RWPE1 (cell line): Measurements from ENCODE around the gene ETV6.

Experiments used
- CTCF ChIA-PET: fragments of 350-600 bp; sonication (Branson Sonifier 250); formaldehyde crosslinking; extraction: SDS; loops from one replicate; lab custom pipeline; 2021; lab: Yijun Ruan, JAX
- POLR2A ChIA-PET: fragments of 400-600 bp; formaldehyde crosslinking; extraction: SDS; loops from one replicate; lab custom pipeline; 2020; ENCODE audit warnings: antibody characterized with exemption; ENCODE audit not compliant: low non-redundant PET; lab: Yijun Ruan, JAX
- DNase-seq: peaks from one replicate; pipeline ENCODE4 v3.0.0; 2012; ENCODE audit warnings: low spot score
- H3K27ac ChIP-seq: fragments of 450-650 bp; 2 replicates; pipeline ENCODE4 v1.5.1; 2017
- TF ChIP-seq, protein P1 (sequence below): fragments of 450-650 bp; conservative IDR thresholded peaks from 2 replicates; pipeline ENCODE4 v1.5.1; 2017; ENCODE audit warnings: low read depth, mild to moderate bottlenecking

Gene ETV6

DNA sequence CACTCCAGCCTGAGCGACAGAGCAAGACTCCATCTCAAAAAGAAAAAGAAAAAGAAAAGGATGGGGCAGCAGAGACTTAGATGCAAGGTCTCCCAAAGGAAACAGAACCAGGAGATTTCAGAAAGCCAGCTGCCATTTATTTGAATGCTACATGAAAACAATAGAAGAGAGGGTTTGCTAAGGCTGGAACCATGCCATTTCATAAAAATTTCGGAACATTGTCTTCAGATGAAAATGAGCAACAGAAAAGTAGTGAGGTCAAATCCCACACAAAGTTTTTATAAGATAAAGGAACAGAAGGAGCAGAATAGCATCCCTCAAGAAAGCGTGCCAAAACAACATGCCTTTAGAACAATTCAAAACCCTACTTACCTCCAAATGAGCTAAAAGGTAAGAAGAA is 175.3 kb downstream of the ETV6 start:
- POLR2A ChIA-PET = no interaction called here
- no peak overlapping the region for H3K27ac ChIP-seq
- TF ChIP-seq, protein P1, sequence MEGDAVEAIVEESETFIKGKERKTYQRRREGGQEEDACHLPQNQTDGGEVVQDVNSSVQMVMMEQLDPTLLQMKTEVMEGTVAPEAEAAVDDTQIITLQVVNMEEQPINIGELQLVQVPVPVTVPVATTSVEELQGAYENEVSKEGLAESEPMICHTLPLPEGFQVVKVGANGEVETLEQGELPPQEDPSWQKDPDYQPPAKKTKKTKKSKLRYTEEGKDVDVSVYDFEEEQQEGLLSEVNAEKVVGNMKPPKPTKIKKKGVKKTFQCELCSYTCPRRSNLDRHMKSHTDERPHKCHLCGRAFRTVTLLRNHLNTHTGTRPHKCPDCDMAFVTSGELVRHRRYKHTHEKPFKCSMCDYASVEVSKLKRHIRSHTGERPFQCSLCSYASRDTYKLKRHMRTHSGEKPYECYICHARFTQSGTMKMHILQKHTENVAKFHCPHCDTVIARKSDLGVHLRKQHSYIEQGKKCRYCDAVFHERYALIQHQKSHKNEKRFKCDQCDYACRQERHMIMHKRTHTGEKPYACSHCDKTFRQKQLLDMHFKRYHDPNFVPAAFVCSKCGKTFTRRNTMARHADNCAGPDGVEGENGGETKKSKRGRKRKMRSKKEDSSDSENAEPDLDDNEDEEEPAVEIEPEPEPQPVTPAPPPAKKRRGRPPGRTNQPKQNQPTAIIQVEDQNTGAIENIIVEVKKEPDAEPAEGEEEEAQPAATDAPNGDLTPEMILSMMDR = no peak
- no peak for DNase-seq
- CTCF ChIA-PET = interaction anchor here (0.6 kb wide), 1 partner anchor 52 kb away, joined by 5 read pairs; no protein-coding TSS in a partner anchor

DNA sequence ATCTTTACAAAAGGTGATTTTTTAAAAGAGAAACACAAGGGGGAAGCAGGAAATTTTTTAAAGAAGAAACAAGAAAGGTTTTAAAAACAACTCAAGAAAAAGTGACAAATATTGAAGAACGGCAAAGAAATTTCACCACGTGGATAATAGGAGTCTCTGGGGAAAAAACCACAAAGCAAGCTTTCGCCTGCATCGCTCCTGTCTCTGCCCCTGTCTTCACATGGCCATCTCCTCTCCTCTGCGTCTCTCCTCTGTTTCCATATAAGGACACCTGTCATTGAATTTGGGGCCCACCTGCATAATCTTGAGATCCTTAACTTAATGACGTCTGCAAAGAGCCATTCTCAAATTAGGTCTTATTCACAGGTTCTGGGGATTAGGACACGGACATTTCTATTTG is 175.8 kb downstream of the ETV6 start:
- no peak overlapping the region for H3K27ac ChIP-seq
- CTCF ChIA-PET = no interaction called here
- POLR2A ChIA-PET = interaction anchor here (0.7 kb wide), 1 partner anchor 158 kb away, joined by 9 read pairs; no protein-coding TSS in a partner anchor
- no peak for DNase-seq
- TF ChIP-seq, protein P1 = no peak

DNA sequence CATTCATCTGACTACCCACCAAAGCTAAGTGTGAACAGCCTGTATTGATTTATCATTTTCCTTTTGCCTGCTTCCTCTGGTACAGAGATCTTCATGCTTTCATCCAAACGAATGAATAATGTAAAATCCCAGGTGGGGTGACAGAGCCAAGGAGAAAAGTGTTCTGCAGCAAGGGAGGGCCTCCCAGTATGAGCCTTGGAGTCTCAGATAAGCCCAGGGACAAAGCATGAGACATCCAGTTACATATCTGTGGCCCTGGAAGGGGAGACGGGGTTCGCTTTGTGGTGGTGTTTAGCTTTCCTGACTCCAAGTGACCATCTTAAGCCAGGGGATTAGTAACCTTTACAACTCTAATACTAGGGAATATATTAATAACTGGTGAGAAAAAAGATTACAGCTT is 177.1 kb downstream of the ETV6 start:
- TF ChIP-seq, protein P1 = no peak
- ChIA-PET POLR2A (no interaction called here), CTCF (interaction anchor here (0.5 kb wide), 1 partner anchor 35 kb away, joined by 3 read pairs; no protein-coding TSS in a partner anchor)
- no peak for DNase-seq
- H3K27ac ChIP-seq = no peak overlapping the region

DNA sequence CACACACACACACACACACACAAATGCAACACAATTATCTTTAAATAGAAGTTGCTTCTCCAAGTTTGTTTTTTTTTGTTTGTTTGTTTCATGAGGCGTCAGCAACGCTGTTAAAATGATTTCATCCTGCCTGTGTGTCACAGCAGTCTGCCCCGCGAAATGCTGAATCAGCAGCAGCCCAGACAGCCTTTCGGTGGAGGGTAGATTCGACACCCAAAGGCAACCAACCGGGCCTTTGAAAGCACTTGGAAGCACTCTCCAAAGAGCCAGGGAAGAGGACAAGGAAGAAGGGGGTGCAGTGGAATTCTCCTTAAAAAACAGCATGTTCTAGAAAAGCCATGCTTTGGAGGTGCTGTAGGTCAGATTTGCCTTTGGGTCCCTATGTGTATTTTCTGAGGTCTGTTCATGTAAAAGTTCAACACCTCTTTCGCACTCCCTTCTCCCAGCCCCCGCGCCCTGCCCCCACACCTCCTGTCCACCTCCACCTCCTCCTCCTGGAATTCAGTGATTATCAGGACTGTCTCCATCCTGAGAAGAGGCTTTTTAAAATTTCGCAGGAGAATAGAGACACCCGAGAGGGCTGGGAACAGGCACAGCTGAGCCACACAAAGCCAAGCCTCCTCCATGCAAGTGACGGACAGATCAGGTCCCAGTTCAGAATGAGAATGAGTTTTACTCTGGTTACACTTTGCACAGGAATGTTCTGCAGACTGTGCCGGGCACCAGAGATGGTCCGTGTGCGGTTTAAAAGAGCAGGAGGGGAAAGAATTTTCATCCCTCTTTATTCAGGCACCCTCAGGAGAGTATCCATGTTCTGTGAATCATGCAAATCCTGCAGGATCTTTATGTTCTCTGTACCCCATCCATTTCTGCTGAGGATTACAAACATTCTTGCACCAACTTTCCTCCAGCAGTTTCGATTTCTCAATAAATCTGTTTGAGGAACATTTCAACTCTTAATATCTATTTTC is 177.9 kb downstream of the ETV6 start:
- ChIA-PET CTCF (no interaction called here), POLR2A (no interaction called here)
- no peak overlapping the region for H3K27ac ChIP-seq
- no peak for DNase-seq
- TF ChIP-seq, protein P1 = no peak

DNA sequence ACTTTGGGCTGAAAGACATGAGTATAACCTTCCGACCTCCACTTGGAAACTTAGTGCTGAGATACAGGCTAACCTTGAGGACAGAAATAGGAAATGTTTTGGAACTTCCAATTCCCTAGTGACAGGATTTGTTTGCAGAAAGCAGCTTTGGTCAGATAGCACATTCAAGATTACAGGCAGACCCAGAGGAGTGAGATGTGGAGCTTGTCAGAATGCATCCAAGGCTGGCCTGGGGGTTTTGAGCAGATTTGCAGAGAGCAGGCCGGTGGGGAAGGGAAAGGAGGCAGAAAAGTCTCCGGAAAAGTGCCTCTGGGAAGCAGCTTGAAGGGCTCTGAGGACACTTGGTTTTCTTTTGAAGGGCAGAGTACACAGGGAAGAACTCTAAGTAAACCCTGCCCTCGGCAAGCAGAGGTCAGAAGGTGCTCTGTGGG is 180.3 kb downstream of the ETV6 start:
- H3K27ac ChIP-seq = no peak overlapping the region
- ChIA-PET CTCF (no interaction called here), POLR2A (no interaction called here)
- TF ChIP-seq, protein P1 = no peak
- no peak for DNase-seq

DNA sequence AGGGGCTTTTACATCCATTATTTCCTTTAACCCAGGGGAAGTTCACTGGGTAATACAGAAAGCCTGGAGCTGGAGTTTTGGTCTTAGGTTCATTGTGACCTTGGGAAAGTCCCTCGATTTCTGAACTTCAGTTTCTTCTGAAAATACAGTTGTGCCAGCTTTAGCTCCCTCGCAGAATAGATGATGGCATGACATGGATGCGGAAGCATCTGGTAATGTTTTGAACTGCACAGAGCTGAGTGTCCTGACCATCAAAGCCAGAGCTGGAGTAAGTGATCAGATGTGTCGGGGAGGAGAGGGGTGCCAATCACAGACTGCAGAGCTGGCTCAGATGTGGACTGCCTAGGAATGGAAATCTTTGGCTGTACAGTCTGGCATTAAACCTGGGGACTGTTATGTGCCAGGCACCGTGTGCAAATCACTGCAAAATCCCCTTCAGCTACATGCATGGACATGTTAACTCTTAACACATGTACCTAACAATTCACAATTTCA is 180.9 kb downstream of the ETV6 start:
- ChIA-PET CTCF (no interaction called here), POLR2A (no interaction called here)
- no peak for DNase-seq
- TF ChIP-seq, protein P1 = no peak
- H3K27ac ChIP-seq = no peak overlapping the region
